HuH-7 (cell line): ENCODE results near the gene SMC5.
"Not testable (repeated sequence)": the region's sequence is repeated elsewhere in the genome, so short reads cannot be mapped to it uniquely, and the experiment has no call there.

ENCODE experiments used
- DNase-seq: peaks from one replicate; pipeline ENCODE4 v3.0.0; 2011; ENCODE audit warnings: low spot score

Gene SMC5

DNA sequence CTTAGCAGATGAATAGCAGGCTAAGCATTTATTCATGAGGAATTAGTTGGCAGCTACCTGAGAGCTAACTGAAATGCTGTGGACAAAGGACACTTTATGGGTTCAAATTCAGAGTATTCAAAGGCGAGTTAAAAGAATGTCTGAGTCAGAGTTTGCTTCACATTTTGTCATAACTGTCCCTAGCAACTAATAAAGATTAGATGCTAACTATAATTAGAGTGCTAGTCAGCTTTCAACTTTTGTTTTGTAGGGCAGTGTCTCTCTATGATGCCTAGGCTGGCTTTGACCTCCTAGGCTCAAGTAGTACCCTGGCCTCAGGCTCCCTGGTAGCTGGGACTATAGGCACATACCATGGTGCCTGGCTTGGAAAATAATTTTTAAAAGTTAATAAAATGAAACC lies 4.6 kb downstream of the SMC5 start:
- DNase-seq, result no peak

DNA sequence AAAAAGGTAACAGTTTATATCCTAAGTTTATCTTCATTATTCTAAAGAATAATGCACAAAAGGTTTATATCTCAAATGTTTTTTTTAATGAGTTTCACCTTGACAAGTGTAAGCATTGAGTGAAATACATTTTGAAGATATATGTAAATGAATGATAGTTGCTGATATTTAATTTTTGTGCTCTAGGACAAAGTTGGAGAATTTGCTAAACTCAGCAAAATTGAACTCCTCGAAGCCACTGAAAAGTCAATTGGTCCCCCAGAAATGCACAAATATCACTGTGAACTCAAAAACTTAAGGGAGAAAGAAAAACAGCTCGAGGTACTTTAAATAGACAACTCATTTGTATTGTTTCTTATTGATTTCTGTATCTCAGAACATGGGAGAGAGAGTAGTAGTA lies 19.5 kb downstream of the SMC5 start:
- no peak for DNase-seq

DNA sequence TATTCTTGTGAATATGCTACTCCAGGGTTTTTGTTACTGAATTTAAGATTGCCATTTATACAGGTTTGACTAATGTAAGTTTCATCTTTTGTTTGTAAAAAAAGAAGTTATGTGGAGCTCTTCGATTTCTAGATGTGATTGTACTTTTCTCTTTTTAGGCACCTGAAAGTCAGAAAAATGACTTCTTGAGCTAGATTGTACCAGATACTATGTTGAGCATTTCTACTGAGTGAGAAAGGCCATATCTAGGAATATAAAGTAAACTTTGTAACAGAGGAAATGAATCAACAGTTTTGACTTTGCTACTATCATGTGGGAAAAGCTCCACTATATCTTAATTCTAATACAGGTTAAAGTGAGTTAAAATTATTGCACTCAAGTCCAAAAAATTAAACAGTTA lies 25.1 kb downstream of the SMC5 start:
- no peak for DNase-seq

DNA sequence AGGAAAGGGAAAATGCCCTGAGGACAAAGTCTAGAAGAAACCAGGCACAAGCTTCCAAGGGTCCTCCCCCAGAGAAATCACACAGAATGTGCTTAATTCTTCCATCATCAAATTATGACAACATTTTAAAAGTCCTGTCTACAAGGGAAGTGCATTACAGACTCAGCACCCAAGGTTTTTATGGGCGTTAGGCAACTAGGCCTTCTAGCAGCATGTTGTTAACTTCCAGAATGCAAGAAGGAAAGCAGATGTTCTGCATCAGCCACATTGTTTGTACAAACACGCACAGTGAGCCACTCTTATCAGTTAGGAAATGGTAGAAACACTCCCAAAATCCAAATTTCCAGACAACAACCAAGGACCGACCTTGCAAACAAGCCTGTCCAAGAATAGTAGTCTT lies 26.5 kb downstream of the SMC5 start:
- no peak for DNase-seq

DNA sequence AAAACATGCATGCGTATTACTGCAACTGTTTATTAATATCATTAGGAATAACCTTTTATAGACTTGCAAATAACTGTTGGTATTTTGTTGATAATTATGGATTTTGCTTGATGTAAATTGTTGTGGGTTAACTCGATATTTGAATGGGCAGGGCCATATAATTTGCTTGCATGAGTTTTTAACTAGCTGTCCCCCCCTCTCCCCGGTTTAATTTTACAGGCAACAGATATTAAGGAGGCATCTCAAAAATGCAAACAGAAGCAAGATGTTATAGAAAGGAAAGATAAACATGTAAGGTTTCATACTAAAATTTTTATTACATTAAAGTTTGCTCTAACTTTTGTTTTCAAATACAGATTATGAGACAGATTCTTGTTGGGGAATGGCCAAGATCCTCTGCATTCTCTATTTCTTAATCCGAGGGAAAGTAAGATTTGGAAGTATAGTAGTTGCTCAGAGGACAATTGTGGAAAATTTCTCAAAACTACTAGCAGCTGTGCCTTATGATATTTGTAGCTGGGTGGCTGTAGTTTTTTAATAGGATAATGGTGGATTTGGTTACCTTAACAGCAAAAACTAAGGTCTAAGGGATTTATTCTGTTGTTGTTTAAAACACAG lies 27.3 kb downstream of the SMC5 start:
- no peak for DNase-seq

DNA sequence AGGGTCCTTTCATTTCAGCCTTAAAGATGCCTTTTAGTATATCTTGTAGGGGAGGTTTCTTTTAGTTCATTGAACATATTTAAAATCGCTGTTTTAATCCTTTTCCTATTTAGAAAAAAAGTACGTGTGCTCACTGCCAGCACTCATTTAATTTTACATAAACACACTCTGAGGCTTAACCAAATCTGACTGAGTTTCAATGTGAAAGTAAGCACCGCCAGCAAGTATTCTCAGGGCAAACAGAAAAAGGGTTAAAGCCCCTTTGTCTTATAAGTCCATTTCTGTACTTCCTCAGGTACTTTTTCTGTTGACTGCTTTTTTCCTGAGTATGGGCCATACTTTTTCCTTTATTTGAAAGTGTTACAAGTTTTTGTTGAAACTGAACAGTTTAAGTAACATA lies 31.8 kb downstream of the SMC5 start:
- DNase-seq, result no peak

DNA sequence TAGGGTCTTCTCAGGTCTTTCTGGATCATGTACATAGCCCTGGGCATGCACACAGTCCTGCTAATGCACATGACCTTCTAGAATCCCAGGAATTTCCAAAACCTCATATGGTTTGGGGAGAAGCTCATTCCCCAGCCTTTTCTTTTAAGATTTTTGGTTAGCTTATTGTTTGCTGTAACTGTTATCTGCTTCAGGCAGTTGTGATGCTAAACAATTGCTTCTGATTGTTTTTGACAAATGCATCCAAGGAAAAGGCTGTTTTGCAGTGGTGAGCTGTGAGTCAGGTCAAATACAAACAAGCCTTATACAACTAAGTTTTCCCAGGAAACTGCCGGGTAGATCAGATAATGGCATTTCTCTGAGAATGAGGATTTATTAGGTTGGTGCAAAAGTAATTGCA lies 32.7 kb downstream of the SMC5 start:
- DNase-seq, result no peak

DNA sequence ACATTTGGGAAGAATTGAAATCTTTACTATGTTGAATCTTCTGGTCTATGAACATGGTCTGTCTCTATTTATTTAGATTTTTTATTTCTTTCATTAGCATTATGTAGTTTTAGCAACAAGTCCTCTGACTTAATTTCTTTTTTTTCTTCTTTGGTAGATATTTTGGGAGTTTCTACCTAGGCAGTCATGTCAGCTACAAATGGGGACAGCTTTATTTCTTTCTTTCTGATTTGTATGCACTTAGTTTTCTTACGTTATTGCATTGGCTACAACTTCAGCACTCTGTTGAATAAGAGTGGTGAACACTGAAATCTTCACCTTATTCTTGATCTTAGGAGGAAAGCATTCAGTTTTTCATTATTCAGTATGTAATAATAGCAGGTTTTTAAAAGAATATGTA lies 33.5 kb downstream of the SMC5 start:
- no peak for DNase-seq

DNA sequence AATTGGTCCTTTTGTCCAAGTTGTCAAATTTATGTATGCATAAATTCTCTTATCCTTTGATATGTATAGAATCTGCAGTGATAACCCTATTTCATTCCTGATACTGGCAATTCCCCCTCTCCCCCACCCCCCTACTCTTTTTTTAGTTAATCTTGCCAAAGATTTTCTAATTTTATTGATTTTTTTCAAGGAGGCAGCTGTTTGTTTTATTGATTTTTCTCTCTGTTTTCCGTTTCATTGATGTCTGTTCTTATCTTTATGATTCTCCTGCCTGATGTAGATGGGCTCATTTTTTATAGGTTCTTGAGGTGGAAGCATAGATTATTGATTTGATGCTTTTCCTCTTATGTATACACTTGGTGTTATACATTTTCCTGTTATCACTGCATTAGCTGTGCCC lies 34.4 kb downstream of the SMC5 start:
- no peak for DNase-seq

DNA sequence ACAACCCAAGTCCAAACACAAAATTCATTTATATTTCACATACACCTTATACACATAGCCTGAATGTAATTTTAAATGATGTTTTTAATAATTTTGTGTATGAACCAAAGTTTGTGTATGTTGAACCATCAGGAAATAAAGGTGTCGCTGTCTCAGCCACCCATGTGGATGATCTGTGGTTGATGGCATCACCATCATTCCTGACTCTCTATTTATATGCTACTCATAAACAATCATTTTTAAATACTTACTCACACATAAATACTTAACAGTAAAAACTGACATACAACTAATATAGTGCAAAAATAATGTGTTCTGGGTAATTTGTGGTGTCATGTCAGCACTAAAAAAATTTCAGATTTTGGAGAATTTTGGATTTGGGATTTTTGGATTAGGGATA lies 38.4 kb downstream of the SMC5 start:
- DNase-seq, result no peak

DNA sequence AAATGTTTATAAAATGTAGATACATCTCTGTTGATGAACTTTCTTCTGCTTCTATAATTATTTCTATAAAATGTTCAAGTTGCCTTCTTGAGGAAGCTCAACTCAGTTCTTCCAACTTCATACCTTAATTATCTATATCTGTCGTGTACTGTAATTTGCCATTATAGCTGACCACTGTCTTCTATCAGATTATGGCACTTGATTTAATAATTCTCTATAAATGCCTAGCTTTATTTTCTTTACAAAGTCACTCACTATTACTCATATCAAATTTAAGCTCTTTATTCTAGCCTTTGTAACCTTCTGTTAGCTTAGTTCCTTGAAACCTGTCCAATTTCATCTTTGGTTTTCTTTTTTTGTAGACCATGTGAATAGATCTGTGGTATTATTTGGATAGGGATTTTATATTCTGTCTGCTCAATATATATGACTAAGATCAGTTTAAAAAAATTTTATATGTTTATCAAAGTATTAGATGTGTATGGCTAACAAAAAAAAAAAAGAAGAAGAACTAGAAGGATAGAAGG lies 39.5 kb downstream of the SMC5 start:
- DNase-seq, result no peak

DNA sequence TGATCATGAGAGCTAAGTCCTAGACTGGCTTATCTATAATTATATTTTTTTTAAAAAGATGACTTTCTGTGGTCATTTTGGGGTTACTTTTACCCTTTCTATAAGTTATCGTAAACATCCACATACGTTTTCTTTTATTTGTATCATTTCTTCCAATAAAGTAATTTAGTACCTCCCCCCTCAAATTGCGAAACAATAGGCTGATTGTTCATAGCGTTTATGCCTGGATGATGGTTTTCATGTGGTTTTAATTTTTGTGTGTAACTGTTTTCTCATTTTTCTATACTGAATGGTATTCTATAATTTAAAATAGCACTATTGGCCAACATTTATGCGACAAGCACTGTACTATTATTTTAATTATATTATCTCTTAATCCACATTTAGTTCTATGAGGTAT lies 44.5 kb downstream of the SMC5 start:
- DNase-seq, result no peak

DNA sequence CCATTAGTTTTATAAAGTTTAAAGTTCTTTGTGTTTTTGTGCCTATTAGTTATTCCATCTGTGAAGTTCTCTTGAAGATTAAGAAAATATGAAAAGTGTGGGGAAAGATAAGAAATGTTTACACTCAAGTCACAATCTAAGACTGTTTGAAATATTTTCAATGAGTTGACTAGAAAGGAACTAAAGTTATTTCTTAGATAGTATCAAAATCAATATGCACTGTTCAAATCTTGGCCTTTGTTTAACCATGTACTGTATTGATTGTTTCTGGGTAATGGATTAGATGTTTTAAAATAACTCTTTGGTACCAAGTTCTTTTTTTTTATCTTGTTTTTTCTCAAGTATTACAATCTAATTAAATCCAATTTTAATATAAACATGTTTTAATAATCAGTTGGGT lies 46.0 kb downstream of the SMC5 start:
- DNase-seq, result no peak

DNA sequence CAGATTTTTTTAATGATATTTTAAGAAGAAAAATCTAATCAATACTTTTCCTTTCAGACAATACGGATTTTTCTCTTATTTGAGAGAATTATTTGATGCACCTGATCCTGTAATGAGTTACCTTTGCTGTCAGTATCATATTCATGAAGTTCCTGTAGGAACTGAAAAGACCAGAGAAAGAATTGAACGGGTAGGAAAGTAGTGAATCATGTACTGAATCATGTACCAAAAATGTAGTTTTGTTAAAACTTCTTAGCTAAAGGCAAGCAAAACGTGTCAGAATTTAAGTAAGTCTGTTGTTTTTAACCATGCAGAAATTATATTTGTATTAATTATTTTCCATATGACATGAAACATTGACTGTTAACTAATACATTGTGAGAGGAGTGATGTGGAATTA lies 56.6 kb downstream of the SMC5 start:
- DNase-seq, result no peak

DNA sequence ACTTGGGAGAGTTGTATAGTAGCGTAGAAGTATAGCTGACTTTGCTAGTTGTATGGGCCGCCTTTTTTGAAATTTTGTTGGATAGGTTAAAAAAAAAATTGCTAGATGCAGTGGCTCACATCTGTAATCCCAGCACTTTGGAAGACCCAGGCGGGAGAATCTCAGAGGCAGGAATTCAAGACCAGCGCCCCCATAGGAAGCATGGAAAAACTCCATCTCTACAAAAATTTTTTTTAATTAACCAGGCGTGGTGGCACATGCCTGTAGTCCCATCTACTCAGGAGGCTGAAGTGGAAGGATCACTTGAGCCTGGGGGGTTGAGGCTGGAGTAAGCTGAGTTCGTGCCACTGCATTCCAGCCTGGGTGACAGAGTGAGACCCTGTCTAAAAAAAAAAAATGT lies 59.2 kb downstream of the SMC5 start:
- DNase-seq, result no peak

DNA sequence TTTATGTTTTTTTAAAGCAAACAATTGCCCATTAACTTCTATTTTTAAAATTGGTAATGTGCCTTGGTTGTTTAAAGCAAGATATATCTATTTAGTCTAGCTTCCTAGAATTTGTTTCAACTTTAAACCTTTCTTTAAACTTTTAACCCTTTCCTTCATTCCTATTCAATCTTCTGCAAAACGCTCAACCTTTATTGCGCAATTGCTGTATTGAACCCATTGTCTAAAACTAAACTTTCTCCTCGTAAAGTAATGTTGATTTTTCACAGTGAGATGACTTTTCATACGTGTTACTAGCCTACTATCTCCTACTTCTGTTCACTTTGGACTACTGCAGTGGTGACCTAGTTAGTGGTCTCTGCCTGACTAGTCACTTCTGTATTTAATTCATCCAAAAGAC lies 63.3 kb downstream of the SMC5 start:
- DNase-seq, result no peak

DNA sequence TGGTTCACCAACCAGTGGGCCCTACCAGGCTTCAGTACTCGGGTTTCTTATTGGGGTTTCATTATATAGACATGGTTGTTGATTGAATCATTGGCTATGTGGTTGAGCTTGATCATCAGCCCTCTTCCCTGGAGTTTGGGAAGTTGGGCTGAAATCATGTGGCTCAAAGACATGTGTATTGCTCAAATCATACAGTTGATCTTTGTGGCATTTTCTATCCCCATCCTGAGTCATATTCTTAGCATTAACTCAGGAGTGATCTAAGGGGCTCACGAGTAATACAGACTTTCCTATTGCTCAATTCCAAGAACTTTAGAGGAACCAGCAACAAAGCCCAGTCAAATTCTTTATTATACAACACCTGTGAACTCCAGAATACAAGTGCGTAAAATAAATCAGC lies 66.2 kb downstream of the SMC5 start:
- DNase-seq, result no peak

DNA sequence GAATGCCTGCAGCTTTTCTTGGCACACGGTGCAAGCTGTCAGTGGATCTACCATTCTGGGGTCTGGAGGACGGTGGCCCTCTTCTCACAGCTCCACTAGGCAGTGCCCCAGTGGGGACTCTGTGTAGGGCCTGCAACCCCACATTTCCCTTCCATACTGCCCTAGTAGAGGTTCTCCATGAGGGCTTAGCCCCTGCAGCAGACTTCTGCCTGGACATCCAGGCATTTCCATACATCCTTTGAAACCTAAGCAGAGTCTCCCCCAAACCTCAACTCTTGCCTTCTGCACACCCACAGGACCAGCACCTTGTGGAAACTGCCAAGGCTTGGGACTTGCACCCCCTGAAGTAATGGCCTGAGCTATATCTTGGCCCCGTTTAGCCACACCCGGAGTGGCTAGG lies 69.8 kb downstream of the SMC5 start:
- DNase-seq, result not testable (repeated sequence)

DNA sequence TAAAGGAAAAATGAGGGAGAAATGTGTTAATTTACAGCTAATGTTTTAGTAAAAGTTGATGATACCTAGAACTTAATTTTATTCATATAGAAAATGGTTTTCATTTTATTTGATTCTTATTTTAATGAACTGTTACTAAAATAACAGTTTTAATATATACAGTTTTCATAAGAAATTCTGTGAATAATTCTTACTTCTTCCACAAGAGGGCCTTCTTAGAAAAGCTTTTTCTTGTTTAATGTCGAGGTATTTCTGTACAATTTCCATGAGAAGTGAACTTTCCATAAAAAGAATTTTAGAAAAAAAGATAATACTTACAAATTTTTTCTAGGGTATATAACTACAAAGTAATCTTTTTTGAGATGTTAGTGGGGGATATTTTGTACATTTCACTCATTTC lies 81.8 kb downstream of the SMC5 start:
- no peak for DNase-seq

DNA sequence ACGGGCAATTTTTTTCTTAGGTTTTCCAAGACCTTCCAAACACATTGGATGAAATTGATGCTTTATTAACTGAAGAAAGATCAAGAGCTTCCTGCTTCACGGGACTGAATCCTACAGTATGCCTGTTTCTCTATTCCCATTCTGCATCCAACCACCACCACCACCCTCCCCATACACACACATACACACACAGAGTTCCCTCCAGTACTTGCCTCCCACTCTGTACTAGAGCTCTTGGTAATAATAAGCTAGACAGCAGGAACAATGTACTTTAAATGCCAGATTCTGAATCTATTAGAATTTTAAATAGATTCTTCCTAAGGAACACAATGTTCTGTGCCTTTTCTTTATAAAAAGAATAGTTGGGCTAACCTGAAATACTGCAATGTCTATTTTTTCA lies 88.3 kb downstream of the SMC5 start:
- DNase-seq, result no peak

DNA sequence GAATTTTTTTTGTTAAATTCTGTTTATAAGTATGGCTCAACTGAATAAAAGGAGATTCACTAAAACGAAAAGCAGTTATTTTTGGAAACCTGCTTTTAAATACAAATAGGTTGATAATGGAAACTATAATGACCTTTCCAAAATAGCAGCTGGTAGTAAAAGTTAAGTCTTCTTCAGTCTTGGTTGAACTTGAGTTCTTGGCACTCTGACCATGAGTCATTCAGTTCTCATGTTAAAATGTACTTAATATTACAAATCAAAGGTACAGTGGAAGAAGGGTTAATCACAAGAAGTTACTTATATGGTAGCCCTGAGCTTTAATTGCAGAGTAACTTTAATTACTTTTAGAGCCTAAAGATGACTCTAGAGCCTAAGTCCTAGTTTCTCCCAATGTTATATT lies 93.6 kb downstream of the SMC5 start:
- no peak for DNase-seq

DNA sequence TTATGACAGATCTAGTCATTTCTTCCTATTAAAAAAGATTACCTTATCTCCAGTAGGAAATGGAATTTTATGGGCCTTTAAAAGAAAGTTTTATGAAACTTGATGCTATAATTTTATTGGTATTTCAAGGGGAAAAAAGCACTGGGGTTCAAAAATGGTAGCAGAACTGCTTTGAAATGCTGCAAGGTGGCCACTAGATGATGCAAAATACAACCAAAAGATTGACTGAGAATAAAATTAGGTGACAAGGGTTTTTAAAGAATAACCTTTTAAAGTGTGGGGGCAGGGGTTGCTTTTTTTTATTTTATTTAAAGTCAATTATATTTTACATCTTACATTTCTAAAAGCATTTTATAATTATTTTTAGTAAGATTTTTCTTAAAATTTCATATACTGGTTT lies 94.0 kb downstream of the SMC5 start:
- DNase-seq, result no peak

DNA sequence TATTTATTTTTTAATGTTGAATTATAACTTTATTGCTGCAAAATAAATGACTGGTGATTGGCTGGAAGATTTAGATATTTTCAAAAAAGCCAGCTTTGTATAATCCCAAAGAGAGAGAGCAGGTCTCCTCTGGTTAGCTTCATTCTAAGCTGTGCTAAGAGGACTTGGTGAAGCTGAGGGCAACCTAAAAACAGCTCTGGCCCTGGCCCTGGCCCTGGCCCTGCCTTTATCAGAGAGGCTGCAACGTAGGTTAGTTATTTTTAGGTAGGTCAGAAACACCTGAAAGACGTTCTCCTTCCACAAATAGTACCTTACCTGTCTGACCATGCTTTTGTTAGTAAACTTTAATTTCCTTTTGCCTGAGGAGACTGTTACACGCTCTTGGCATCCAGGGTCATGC lies 97.0 kb downstream of the SMC5 start:
- DNase-seq, result no peak

DNA sequence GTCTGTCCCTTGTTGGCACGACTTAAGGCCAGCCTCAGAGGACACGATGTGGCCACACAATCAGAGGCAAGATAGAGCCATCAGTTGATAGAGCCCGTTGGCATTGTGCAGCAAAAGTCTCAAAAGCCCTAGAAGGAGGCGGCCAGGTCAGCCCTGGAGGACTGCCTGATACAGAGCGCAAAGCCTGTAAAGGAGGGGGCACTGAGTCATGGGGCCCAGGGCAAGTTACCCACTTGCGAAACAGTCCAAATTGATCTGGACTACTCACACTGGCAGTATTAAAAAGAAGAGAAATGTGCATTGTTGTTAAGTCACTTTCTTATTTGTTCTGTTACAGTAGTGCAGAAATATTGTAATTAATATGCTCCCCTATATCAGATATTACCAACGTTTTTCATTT lies 104.2 kb downstream of the SMC5 start:
- no peak for DNase-seq

DNA sequence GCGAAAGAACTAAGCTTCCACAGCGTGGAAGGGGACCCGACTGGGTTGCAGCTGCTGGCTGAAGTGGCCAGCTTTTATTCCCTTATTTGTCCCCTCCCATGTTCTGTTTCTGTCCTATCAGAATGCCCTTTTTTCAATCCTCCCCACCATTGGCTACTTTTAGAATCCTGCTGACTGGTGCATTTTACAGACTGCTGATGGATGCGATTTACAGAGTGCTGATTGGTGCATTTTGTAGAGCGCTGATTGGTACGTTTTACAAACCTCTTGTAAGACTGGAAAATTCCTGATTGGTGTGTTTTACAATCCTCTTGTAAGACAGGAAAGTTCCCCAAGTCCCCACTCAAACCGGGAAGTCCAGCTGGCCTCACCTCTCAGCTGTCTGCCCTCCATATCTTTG lies 105.0 kb downstream of the SMC5 start:
- no peak for DNase-seq
